K562 (cell line): ENCODE measurements around the gene NYAP1. TPM values are rescaled to one million over a fixed set of nuclear protein-coding genes. Genes with fewer than 3 reads are reported as not detected.

Source experiments
- DNMT1 ChIP-seq: fragments of 450-650 bp; IDR thresholded peaks from 2 replicates; pipeline ENCODE4 v1.6.1; 2016; ENCODE audit warnings: antibody characterized with exemption, mild to moderate bottlenecking
- HDAC3 ChIP-seq: fragments of 450-650 bp; IDR thresholded peaks from 2 replicates; pipeline ENCODE4 v1.6.1; 2018; ENCODE audit warnings: borderline replicate concordance, mild to moderate bottlenecking, moderate library complexity; ENCODE audit not compliant: partially characterized antibody
- HNRNPLL ChIP-seq: fragments of 200-400 bp; formaldehyde crosslinking; IDR thresholded peaks from 2 replicates; pipeline ENCODE4 v1.6.1; 2017; ENCODE audit warnings: low read length, low read depth, mild to moderate bottlenecking; ENCODE audit not compliant: poor library complexity, severe bottlenecking
- MBD2 ChIP-seq: sonication (generic); IDR thresholded peaks from 2 replicates; pipeline ENCODE4 v1.6.1; 2016; ENCODE audit warnings: low read depth, borderline replicate concordance
- MYNN ChIP-seq, 2 experiments: sonication (generic); formaldehyde crosslinking in 1 of 2; IDR thresholded peaks; 2 replicates each; pipeline versions ENCODE4 v1.5.0 to v1.6.1; 2016 to 2020; ENCODE audit warnings: antibody characterized with exemption in 1 of 2, missing genetic modification reagents in 1 of 2
- POU5F1 ChIP-seq: fragments of 150-350 bp; IDR thresholded peaks from 2 replicates; pipeline ENCODE4 v1.6.1; 2014; ENCODE audit warnings: borderline replicate concordance, low read length, low read depth, mild to moderate bottlenecking; ENCODE audit not compliant: partially characterized antibody
- RNF2 ChIP-seq: sonication (generic); IDR thresholded peaks from 2 replicates; pipeline ENCODE4 v1.6.1; 2016
- TAL1 ChIP-seq: fragments of 450-650 bp; IDR thresholded peaks from 2 replicates; pipeline ENCODE4 v1.6.1; 2016; ENCODE audit warnings: mild to moderate bottlenecking
- ZNF143 ChIP-seq: sonication (generic); formaldehyde crosslinking; IDR thresholded peaks from 2 replicates; pipeline ENCODE4 v1.9.0; 2022; ENCODE audit warnings: mild to moderate bottlenecking, missing genetic modification reagents
- ZNF197 ChIP-seq: fragments of 200-800 bp; sonication (Bioruptor generic); IDR thresholded peaks from 2 replicates; pipeline ENCODE4 v1.6.1; 2016; ENCODE audit warnings: low read depth, missing genetic modification characterization, missing compliant biosample characterization
- ZNF668 ChIP-seq: fragments of 250-450 bp; sonication (Bioruptor Pico); IDR thresholded peaks from 2 replicates; pipeline ENCODE4 v1.8.0; 2022; ENCODE audit warnings: mild to moderate bottlenecking, inconsistent platforms
- ZNF830 ChIP-seq: fragments of 250-450 bp; sonication (Bioruptor Pico); IDR thresholded peaks from 2 replicates; pipeline ENCODE4 v1.5.0; 2021; ENCODE audit warnings: mild to moderate bottlenecking
- polyA plus RNA-seq, 8 experiments: library from polyadenylated mRNA; depleted of rRNA in 4 of 8; stranded (reverse) in 5 of 8; unstranded in 3 of 8; fragments of >200 nt; fragmentation: Nextera tagmentation in 2 of 8; fragmentation: Illumina TruSeq in 1 of 8; extraction: Ambion mirVana in 2 of 8; extraction: Trizol in 1 of 8; gene quantifications; 2 replicates each; pipeline versions ENCODE4 v1.2.1 to v1.2.3, GENCODE V29; 2011 to 2014; ENCODE audit warnings: inconsistent platforms in 1 of 8, missing spikeins in 1 of 8
- total RNA-seq, 7 experiments: library from RNA; depleted of rRNA in 6 of 7; stranded (reverse); fragments of >200 nt in 6 of 7; fragmentation: Illumina TruSeq in 2 of 7; extraction: Trizol in 2 of 7; gene quantifications; 2 replicates each; pipeline versions ENCODE4 v1.2.1 to v1.2.3, GENCODE V29; 2011 to 2021; ENCODE audit warnings: low replicate concordance in 1 of 7
- TF ChIP-seq, protein P1 (sequence below): fragments of 450-650 bp; conservative IDR thresholded peaks from 2 replicates; pipeline ENCODE4 v1.6.1; 2016; ENCODE audit warnings: missing genetic modification characterization, low read depth, mild to moderate bottlenecking, control low read depth, missing compliant biosample characterization
- TF ChIP-seq, protein P2 (sequence below), 2 experiments: fragments of 450-650 bp in 1 of 2; IDR thresholded peaks; 2 replicates each; pipeline ENCODE4 v1.6.1; 2011 to 2017; ENCODE audit warnings: low read depth in 2 of 2, antibody characterized with exemption in 1 of 2, borderline replicate concordance in 1 of 2, low read length in 1 of 2, mild to moderate bottlenecking in 1 of 2, mixed read lengths in 1 of 2; ENCODE audit not compliant: control insufficient read depth in 1 of 2
- TF ChIP-seq, protein P3 (sequence below), 2 experiments: fragments of 450-650 bp; conservative IDR thresholded peaks; 2 replicates each; pipeline ENCODE4 v1.6.1; 2017; ENCODE audit warnings: mild to moderate bottlenecking in 2 of 2, moderate library complexity in 2 of 2

The NYAP1 gene
- total and polyA plus RNA-seq, 9 of the 15 experiments (the other 6 are each of a cell fraction or from before 2014, with no cell fraction given): 0.11 to 0.88 (median 0.22) TPM; not detected in 2

DNA sequence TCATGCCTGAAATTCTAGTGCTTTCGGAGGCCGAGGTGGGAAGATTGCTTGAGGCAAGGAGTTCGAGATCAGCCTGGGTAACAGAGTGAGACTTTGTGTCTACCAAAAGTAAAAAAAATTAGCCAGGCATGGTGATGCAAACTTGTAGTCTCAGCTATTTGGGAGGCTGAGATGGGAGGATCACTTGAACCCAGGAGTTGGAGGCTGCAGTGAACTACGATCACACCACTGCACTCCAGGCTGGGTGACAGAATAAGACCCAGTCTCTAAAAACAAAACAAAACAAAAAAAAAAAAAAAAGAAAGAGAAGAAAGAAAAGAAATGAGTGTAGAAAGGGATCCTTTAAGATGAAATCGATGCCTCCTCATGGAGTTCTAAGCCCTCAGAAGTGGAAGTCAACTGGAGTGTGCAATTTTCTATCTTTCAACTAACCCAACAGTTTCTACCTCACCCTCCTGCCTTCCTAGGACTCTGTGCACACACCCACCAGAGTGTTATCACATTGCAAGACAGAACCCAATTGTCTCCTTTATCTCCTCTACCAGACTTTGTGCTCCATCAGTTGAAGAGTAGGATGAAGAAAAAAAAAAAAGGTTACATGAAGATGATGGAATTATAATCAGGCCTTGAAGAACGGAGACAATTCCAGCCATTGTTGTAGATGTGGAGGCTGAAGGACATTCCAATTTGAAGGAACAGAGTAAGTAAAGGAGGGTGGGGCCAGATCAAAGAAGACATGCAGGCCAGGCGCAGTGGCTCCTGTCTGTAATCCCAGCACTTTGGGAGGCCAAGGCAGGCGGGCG is 26.9 kb downstream of the NYAP1 start (continued):
- TF ChIP-seq HDAC3 (peak; percentile 47), DNMT1 (no peak), RNF2 (no peak), POU5F1 (no peak), HNRNPLL (no peak), ZNF830 (no peak), ZNF668 (CRISPR knock-in tag) (0 out of 2 replicates have a peak, but pooled peaks have one; percentile 20), MYNN (IDR thresholded peaks at IDR 0.05) (0 out of 2 replicates have a peak, but pooled peaks have one; percentile 80), MYNN (CRISPR knock-in tag; IDR thresholded peaks at IDR 0.05) (no peak), ZNF197 (CRISPR knock-in tag) (0 out of 2 replicates have a peak, but pooled peaks have one; percentile 58), TAL1 (peak; percentile 97), MBD2 (0 out of 2 replicates have a peak, but pooled peaks have one; percentile 50), ZNF143 (CRISPR knock-in tag) (no peak)
- TF ChIP-seq, protein P1, sequence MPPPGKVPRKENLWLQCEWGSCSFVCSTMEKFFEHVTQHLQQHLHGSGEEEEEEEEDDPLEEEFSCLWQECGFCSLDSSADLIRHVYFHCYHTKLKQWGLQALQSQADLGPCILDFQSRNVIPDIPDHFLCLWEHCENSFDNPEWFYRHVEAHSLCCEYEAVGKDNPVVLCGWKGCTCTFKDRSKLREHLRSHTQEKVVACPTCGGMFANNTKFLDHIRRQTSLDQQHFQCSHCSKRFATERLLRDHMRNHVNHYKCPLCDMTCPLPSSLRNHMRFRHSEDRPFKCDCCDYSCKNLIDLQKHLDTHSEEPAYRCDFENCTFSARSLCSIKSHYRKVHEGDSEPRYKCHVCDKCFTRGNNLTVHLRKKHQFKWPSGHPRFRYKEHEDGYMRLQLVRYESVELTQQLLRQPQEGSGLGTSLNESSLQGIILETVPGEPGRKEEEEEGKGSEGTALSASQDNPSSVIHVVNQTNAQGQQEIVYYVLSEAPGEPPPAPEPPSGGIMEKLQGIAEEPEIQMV (tag): no peak
- TF ChIP-seq, protein P2, sequence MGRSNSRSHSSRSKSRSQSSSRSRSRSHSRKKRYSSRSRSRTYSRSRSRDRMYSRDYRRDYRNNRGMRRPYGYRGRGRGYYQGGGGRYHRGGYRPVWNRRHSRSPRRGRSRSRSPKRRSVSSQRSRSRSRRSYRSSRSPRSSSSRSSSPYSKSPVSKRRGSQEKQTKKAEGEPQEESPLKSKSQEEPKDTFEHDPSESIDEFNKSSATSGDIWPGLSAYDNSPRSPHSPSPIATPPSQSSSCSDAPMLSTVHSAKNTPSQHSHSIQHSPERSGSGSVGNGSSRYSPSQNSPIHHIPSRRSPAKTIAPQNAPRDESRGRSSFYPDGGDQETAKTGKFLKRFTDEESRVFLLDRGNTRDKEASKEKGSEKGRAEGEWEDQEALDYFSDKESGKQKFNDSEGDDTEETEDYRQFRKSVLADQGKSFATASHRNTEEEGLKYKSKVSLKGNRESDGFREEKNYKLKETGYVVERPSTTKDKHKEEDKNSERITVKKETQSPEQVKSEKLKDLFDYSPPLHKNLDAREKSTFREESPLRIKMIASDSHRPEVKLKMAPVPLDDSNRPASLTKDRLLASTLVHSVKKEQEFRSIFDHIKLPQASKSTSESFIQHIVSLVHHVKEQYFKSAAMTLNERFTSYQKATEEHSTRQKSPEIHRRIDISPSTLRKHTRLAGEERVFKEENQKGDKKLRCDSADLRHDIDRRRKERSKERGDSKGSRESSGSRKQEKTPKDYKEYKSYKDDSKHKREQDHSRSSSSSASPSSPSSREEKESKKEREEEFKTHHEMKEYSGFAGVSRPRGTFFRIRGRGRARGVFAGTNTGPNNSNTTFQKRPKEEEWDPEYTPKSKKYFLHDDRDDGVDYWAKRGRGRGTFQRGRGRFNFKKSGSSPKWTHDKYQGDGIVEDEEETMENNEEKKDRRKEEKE (IDR thresholded peaks at IDR 0.05; ENCODE audit: borderline replicate concordance in 1 of 2, control insufficient read depth in 1 of 2, low read depth in 2 of 2, low read length in 1 of 2): 0 out of 4 replicates have a peak, but pooled peaks of 1 of the 2 experiments have one; percentile 28
- TF ChIP-seq, protein P3, sequence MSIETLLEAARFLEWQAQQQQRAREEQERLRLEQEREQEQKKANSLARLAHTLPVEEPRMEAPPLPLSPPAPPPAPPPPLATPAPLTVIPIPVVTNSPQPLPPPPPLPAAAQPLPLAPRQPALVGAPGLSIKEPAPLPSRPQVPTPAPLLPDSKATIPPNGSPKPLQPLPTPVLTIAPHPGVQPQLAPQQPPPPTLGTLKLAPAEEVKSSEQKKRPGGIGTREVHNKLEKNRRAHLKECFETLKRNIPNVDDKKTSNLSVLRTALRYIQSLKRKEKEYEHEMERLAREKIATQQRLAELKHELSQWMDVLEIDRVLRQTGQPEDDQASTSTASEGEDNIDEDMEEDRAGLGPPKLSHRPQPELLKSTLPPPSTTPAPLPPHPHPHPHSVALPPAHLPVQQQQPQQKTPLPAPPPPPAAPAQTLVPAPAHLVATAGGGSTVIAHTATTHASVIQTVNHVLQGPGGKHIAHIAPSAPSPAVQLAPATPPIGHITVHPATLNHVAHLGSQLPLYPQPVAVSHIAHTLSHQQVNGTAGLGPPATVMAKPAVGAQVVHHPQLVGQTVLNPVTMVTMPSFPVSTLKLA (conservative IDR thresholded peaks at IDR 0.05): peak; percentile 28 to 78; a peak in 3 of 4 replicates
- TF ChIP-seq, all 486 proteins: peak for 113
